GM12801 (cell line): Measurements from ENCODE around the gene SLC44A1.

Experiments used
- TF ChIP-seq, protein P1 (sequence below): IDR thresholded peaks from one replicate; pipeline ENCODE4 v1.5.1; 2011; ENCODE audit warnings: control low read depth; ENCODE audit not compliant: insufficient read length; ENCODE audit errors: extremely low read depth

SLC44A1 gene

GRCh38 chr9:105392531-105392930 lies 148.1 kb downstream of the SLC44A1 start:
- TF ChIP-seq, protein P1, sequence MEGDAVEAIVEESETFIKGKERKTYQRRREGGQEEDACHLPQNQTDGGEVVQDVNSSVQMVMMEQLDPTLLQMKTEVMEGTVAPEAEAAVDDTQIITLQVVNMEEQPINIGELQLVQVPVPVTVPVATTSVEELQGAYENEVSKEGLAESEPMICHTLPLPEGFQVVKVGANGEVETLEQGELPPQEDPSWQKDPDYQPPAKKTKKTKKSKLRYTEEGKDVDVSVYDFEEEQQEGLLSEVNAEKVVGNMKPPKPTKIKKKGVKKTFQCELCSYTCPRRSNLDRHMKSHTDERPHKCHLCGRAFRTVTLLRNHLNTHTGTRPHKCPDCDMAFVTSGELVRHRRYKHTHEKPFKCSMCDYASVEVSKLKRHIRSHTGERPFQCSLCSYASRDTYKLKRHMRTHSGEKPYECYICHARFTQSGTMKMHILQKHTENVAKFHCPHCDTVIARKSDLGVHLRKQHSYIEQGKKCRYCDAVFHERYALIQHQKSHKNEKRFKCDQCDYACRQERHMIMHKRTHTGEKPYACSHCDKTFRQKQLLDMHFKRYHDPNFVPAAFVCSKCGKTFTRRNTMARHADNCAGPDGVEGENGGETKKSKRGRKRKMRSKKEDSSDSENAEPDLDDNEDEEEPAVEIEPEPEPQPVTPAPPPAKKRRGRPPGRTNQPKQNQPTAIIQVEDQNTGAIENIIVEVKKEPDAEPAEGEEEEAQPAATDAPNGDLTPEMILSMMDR, result no peak

GRCh38 chr9:105393576-105394344 lies 149.3 kb downstream of the SLC44A1 start:
- TF ChIP-seq, protein P1, result no peak

DNA sequence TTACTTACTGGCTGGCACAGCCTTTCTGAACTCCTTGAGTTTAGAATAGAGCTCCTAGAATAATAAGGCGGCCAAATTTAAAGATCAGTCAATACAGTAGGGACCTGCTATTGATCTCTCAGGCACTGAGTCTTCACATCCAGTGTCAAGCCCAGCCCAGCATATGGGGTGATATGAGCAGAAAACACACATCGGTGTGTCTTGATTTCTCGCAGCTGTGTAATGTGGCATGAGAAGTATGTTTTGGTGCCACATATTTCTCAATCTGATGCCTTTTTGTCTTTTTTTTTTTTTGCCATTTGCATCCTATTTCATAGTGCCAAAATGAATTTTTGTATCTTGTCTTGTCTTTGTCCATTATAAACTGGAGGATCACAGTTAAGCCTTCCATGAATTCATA lies 152.0 kb downstream of the SLC44A1 start:
- TF ChIP-seq, protein P1, result no peak

DNA sequence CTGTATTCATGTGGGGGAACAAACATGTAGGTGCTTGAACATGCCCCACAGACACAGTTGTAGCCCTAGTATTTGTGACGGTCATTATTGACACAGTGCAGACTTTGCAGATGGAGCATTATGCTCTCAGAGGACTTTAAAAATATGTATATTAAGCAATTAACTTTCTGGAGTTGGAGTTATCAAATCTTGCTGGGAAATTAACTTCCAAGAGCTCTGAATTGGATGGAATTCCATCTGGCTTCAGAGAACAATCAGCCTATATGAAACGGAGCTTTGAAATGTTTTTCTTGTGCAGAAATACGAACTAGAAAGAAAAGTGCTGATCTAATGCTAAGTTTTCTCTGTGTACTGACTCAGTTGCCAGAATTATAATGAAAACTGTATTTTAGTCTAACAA lies 152.4 kb downstream of the SLC44A1 start:
- TF ChIP-seq, protein P1, result no peak

- TF ChIP-seq, protein P1, result no peak
Observed at GRCh38 chr9:105399117-105399516, 154.7 kb downstream of the SLC44A1 start.

- TF ChIP-seq, protein P1, result no peak
Observed at GRCh38 chr9:105401651-105402050, 157.2 kb downstream of the SLC44A1 start.

DNA sequence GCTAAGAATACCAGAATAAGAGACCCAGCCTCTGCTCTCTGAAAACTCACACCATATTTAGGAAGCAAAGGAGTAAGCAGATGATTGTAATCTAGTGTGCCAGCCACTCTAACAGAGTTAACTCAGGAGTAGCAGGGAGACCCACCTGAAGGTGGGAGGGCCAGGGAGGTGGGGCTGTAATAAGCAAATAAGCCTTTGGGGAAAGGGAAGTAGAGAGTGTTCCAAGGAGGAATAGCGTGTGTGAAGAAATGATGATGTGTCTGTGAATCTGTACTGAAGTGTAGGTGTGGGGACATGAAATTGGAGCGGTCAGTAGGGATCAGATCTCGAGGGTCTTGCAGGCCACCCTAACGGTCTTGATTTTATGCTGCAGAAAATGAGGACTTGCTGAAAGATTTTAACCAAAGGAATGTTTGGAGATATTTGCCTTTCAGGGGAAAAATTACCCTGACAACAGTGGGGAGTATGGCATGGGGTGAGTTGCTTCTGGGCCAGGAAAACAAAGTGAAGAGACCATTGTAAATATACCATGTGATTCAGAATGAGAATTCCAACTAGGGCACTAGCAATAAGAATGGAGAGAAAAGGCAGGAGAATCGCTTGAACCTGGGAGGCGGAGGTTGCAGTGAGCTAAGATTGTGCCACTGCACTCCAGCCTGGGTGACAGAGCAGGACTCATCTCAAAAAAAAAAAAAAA lies 159.2 kb downstream of the SLC44A1 start:
- TF ChIP-seq, protein P1, result no peak
